ENCODE results near the gene DEK. TPM values are rescaled to one million over a fixed set of nuclear protein-coding genes. Genes with fewer than 3 reads are reported as not detected.
"Not testable (repeated sequence)": the region's sequence is repeated elsewhere in the genome, so short reads cannot be mapped to it uniquely, and the experiment has no call there.

Gene DEK, protein sequence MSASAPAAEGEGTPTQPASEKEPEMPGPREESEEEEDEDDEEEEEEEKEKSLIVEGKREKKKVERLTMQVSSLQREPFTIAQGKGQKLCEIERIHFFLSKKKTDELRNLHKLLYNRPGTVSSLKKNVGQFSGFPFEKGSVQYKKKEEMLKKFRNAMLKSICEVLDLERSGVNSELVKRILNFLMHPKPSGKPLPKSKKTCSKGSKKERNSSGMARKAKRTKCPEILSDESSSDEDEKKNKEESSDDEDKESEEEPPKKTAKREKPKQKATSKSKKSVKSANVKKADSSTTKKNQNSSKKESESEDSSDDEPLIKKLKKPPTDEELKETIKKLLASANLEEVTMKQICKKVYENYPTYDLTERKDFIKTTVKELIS
- 10 to 100 TPM; 82.5 to 97.9 (median 89.1) TPM for total RNA-seq
- 49.9 TPM for polyA plus RNA-seq
- long read RNA-seq, donor 1, transcript DEK-202 (11 exons, 3,427 nt), result major isoform, 112 of 171 reads
- long read RNA-seq, donor 1, partial matches to known transcripts, result 51 of 171 reads
- long read RNA-seq, donor 1, other reads (novel, unspliced or antisense), result 8 of 171 reads
- long read RNA-seq, donor 2, transcript DEK-202 (11 exons, 3,427 nt), result major isoform, 100 of 113 reads
- long read RNA-seq, donor 2, partial matches to known transcripts, result 9 of 113 reads
- long read RNA-seq, donor 2, other reads (novel, unspliced or antisense), result 4 of 113 reads
- long read RNA-seq, donor 3, transcript DEK-202 (11 exons, 3,427 nt), result major isoform, 210 of 259 reads
- long read RNA-seq, donor 3, partial matches to known transcripts, result 43 of 259 reads
- long read RNA-seq, donor 3, other reads (novel, unspliced or antisense), result 4 of 259 reads
- long read RNA-seq, donor 4, transcript DEK-202 (11 exons, 3,427 nt), result major isoform, 95 of 104 reads
- long read RNA-seq, donor 4, partial matches to known transcripts, result 5 of 104 reads
- long read RNA-seq, donor 4, other reads (novel, unspliced or antisense), result 3 of 104 reads

GRCh38 chr6:18264219-18264922, at the start of gene DEK:
Gene DEK, minus strand, starts transcription at chr6:18264530. Its CDS starts 543 bp downstream, at chr6:18263987.
- peaks cover 3% of the 10 kb centered on the region for H3K4me1 ChIP-seq (ENCODE audit: control insufficient read depth, insufficient read depth, low read length)
- WGBS, result under 1% methylated on average over 113 of the region's 113 CpGs
- peak within 1 kb of the TSS; percentile 97 for H3K4me3 ChIP-seq (ENCODE audit: low read length)
- peak within 1 kb of the TSS; percentile 98 for H3K27ac ChIP-seq (ENCODE audit: low read length)
- ATAC-seq (peak; percentile 87 to 89), DNase-seq (peak; percentile 87 to 94 (median 94))
- no peaks in the 10 kb centered on the region for H3K27me3 ChIP-seq (ENCODE audit: control insufficient read depth, insufficient read depth)
- no peaks in the 10 kb centered on the region for H3K9me3 ChIP-seq (ENCODE audit: control insufficient read depth, low read length)
- intact Hi-C loops (cut with DNase I), result no loop called here

- Histone ChIP-seq H3K27me3 (ENCODE audit: control insufficient read depth, insufficient read depth) (no peaks in the 10 kb centered on the region), H3K4me3 (ENCODE audit: low read length) (no peak overlapping the region), H3K9me3 (ENCODE audit: control insufficient read depth, low read length) (no peaks in the 10 kb centered on the region), H3K4me1 (ENCODE audit: control insufficient read depth, insufficient read depth, low read length) (no peaks in the 10 kb centered on the region), H3K27ac (ENCODE audit: low read length) (no peak overlapping the region)
- intact Hi-C loops (cut with DNase I), result no loop called here
- DNase-seq, result no peak
- ATAC-seq, result no peak
Observed at GRCh38 chr6:18312368-18312767, 48.0 kb upstream of the DEK start.

DNA sequence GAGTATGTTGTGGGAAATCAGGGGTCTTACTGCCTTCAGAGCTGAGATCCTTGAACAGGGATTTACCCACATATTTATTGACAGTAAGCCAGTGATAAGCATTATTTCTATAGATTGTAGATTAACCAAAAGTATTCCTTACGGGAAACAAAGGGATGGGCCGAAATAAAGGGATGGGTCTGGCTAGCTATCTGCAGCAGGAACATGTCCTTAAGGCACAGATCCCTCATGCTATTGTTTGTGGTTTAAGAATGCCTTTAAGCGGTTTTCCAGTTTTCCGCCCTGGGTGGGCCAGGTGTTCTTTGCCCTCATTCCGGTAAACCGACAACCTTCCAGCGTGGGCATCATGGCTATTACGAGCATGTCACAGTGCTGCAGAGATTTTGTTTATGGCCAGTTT, 45.7 kb upstream of the DEK start:
- H3K4me1 ChIP-seq (ENCODE audit: control insufficient read depth, insufficient read depth, low read length); intact Hi-C loops (cut with DNase I); H3K4me3 ChIP-seq (ENCODE audit: low read length); H3K27me3 ChIP-seq (ENCODE audit: control insufficient read depth, insufficient read depth); H3K9me3 ChIP-seq (ENCODE audit: control insufficient read depth, low read length); ATAC-seq; DNase-seq; H3K27ac ChIP-seq (ENCODE audit: low read length): not testable (repeated sequence)
- WGBS, result 71% methylated on average over 8 of the region's 8 CpGs

- H3K27me3 ChIP-seq (ENCODE audit: control insufficient read depth, insufficient read depth), result no peaks in the 10 kb centered on the region
- no peaks in the 10 kb centered on the region for H3K4me1 ChIP-seq (ENCODE audit: control insufficient read depth, insufficient read depth, low read length)
- H3K4me3 ChIP-seq (ENCODE audit: low read length), result no peak overlapping the region
- no peak for DNase-seq
- H3K9me3 ChIP-seq (ENCODE audit: control insufficient read depth, low read length), result no peaks in the 10 kb centered on the region
- no peak overlapping the region for H3K27ac ChIP-seq (ENCODE audit: low read length)
- intact Hi-C loops (cut with DNase I), result no loop called here
- WGBS, result 95% methylated on average over 5 of the region's 5 CpGs
- ATAC-seq, result no peak
Observed at GRCh38 chr6:18309046-18309445, 44.7 kb upstream of the DEK start.

DNA sequence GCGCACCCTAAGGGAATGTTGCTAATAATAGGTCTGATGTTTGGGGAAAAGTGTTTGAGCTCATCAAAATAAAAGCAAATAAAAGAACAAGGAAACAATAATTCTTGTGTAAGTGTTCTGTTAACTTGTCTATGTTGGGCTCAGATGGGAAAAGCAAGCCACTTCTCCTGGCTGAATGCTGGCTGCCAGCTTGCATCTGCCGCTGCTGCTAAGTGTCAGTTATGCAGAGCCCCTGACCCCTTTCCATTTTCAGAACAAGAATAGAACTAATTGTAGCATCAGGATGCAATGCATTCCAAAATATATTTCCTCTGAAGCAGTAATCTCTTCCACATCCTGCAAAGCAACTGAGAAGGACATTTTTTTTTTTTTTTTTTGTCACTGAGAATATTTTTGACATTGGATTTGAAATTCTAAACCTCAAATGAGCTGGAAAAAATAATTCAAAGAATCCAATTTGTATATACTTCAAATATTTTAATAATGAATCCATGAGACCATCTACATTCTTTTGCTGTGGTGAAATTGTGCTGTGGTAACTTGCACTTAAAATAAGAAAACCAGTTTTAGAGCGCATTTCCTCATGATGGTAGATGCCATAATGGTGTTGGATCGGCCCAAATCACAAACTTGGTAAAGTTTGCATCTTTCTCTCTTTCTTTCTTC, 43.9 kb upstream of the DEK start:
- H3K27me3 ChIP-seq (ENCODE audit: control insufficient read depth, insufficient read depth), result no peaks in the 10 kb centered on the region
- H3K9me3 ChIP-seq (ENCODE audit: control insufficient read depth, low read length), result no peaks in the 10 kb centered on the region
- 56% methylated on average over 4 of the region's 4 CpGs for WGBS
- no peaks in the 10 kb centered on the region for H3K4me1 ChIP-seq (ENCODE audit: control insufficient read depth, insufficient read depth, low read length)
- H3K4me3 ChIP-seq (ENCODE audit: low read length), result no peak overlapping the region
- intact Hi-C loops (cut with DNase I), result no loop called here
- no peak overlapping the region for H3K27ac ChIP-seq (ENCODE audit: low read length)
- ATAC-seq (peak; percentile 34 to 69), DNase-seq (peak in 1 of 3 donors; percentile 49)

DNA sequence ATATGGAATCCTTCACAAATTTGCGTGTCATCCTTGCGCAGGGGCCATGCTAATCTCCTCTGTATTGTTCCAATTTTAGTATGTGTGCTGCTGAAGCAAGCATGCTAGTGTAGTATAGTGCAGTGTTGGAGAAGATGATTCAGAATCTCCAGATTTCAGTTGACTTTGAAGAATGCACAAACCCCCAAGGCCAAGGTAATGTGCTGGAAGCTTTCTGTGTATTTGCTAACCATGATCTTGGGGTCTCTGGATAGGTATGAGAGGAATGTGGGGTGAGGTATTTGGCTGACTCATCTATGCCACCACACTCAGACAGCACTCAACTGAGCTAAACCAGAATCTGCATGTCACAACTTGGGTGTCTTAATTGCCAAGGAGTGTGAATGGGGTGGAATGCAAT, 42.6 kb upstream of the DEK start:
- Histone ChIP-seq H3K4me3 (ENCODE audit: low read length) (no peak overlapping the region), H3K27ac (ENCODE audit: low read length) (no peak overlapping the region), H3K27me3 (ENCODE audit: control insufficient read depth, insufficient read depth) (no peaks in the 10 kb centered on the region), H3K9me3 (ENCODE audit: control insufficient read depth, low read length) (no peaks in the 10 kb centered on the region), H3K4me1 (ENCODE audit: control insufficient read depth, insufficient read depth, low read length) (no peaks in the 10 kb centered on the region)
- intact Hi-C loops (cut with DNase I), result no loop called here
- 71% methylated on average over 2 of the region's 2 CpGs for WGBS
- ATAC-seq (peak in 1 of 2 donors; percentile 43), DNase-seq (no peak)

DNA sequence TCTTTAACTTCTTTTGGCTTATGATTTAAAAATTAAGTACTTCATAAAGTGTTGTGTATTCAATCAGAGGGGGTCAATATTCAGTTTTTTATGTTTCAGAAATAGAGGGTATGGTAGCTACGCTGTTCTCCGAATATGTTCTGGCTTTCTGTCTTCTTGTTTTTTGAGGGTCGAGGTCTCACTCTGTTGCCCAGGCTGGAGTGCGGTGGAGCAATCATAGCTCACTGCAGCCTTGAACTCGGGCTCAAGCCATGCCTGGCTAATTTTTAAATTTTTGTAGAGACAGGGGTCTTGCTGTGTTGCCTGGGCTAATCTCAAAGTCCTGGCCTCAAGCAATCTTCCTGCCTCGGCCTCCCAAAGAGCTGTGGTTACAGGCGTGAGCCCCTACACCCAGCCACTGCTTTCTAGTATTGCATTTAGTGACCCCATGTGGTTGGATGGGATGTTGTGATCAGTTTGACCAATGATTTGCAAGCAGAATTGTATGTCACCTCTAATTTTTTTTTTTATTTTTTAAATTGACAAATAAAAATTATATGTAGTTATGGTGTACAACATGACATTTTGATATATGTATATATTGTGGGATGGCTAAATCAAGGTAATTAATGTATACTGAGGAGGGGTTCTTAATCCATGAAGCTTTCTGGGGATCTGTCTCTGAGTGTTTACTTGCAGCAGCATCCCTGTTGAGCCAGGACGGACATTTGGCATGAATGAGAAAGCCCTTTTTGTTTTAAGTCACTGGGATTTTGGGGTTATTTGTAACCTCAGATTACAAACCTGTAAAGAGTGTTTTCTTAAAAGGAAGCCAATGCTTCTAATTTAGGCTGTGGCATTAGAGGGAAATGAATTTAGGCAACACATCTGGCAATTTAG, 38.5 kb upstream of the DEK start:
- intact Hi-C loops (cut with DNase I), result no loop called here
- H3K27ac ChIP-seq (ENCODE audit: low read length), result no peak overlapping the region
- no peaks in the 10 kb centered on the region for H3K4me1 ChIP-seq (ENCODE audit: control insufficient read depth, insufficient read depth, low read length)
- H3K27me3 ChIP-seq (ENCODE audit: control insufficient read depth, insufficient read depth), result no peaks in the 10 kb centered on the region
- no peak overlapping the region for H3K4me3 ChIP-seq (ENCODE audit: low read length)
- H3K9me3 ChIP-seq (ENCODE audit: control insufficient read depth, low read length), result no peaks in the 10 kb centered on the region
- DNase-seq (no peak), ATAC-seq (peak; percentile 56 to 63)
- 75% methylated on average over 8 of the region's 8 CpGs for WGBS

DNA sequence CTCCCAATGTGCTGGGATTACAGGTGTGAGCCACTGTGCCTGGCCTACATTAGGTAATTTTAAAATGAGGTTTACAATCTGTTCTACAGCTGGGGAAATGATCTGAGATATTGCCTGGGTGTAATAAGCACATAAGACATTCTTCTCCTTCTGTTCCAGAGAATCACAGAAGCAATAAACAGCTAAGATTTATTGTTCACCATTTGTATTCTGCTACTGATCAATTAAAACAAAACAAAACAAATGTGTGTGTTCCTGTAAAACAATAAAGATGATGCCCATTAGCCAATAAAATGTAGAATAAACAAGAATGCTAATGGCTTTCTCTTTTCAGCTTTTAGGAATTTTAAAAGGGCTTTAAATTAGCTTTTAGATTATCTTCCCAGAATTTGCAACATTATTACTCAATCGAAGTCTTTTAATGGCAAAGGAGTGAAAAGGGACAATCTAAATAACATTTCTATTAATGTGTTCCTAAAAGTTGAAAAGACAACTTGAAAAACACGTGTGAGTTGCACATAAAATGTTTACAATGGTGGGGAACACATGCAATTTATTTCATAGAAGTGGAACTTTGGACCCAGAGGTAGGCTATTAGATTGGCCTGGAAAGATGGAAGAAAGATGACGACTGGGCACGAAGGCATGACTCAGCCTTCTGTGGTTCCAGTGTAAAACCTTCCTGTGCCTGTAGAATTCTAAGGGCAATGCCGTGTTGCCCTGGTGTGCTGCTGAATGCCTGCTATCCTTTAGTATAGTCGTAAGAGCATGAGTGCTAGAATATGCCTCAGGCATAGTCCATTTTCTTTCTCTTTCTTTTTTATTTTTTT, 29.0 kb upstream of the DEK start:
- no peak overlapping the region for H3K27ac ChIP-seq (ENCODE audit: low read length)
- H3K9me3 ChIP-seq (ENCODE audit: control insufficient read depth, low read length), result no peaks in the 10 kb centered on the region
- ATAC-seq (no peak), DNase-seq (no peak)
- 70% methylated on average over 6 of the region's 6 CpGs for WGBS
- intact Hi-C loops (cut with DNase I), result no loop called here
- H3K27me3 ChIP-seq (ENCODE audit: control insufficient read depth, insufficient read depth), result no peaks in the 10 kb centered on the region
- H3K4me1 ChIP-seq (ENCODE audit: control insufficient read depth, insufficient read depth, low read length), result no peaks in the 10 kb centered on the region
- H3K4me3 ChIP-seq (ENCODE audit: low read length), result no peak overlapping the region

DNA sequence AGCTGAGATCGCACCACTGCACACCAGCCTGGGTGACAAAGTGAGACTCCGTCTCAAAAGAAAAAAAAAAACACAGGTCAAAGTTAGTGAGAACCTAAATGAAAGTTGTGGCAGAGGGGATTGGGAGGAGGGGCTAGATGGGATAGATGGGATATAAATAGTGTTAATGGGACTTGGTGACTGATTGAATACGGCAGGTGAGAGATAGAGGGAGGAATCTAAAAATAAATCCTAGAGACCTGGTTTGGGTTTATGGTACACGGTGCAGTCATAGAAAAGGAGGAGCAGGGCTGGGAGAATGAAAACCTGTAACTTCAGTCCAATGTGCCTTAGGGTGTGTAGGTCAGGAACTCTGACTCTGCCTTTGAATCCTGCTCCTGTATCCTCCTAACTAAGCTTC, 25.0 kb upstream of the DEK start:
- intact Hi-C loops (cut with DNase I), result no loop called here
- 77% methylated on average over 4 of the region's 4 CpGs for WGBS
- Histone ChIP-seq H3K27me3 (ENCODE audit: control insufficient read depth, insufficient read depth) (no peaks in the 10 kb centered on the region), H3K4me1 (ENCODE audit: control insufficient read depth, insufficient read depth, low read length) (no peaks in the 10 kb centered on the region), H3K4me3 (ENCODE audit: low read length) (no peak overlapping the region), H3K9me3 (ENCODE audit: control insufficient read depth, low read length) (no peaks in the 10 kb centered on the region), H3K27ac (ENCODE audit: low read length) (no peak overlapping the region)
- DNase-seq (no peak), ATAC-seq (no peak)
